ENCODE data around the gene ZNF677. TPM values are rescaled to one million over a fixed set of nuclear protein-coding genes. Genes with fewer than 3 reads are reported as not detected.
"Not testable (repeated sequence)": the region's sequence is repeated elsewhere in the genome, so short reads cannot be mapped to it uniquely, and the experiment has no call there.

Gene ZNF677
- total RNA-seq (2021), result 5.4 and 6.1 TPM in 2 replicates
- Bru-seq, nascent RNA, result percentile 46 among the genes with signal in this experiment
- percentile 47 among the genes with signal in this experiment for BruChase-seq, experiment 1, labeled RNA remaining after a 2-hour chase
- percentile 52 among the genes with signal in this experiment for BruChase-seq, experiment 2, labeled RNA remaining after a 6-hour chase
- long read RNA-seq, partial matches to known transcripts, result 1 of 7 reads
- long read RNA-seq, other reads (novel, unspliced or antisense), result 1 of 7 reads

- POLR2A ChIA-PET (ENCODE audit: low non-redundant PET), result no interaction called here
- H3K4me3 ChIP-seq (ENCODE audit: low read depth, low read length, poor library complexity, severe bottlenecking), result peak within 1 kb of the TSS; percentile 52
- H3K27ac ChIP-seq (ENCODE audit: low read depth, low read length, poor library complexity, severe bottlenecking), result no peak within 1 kb of the TSS
- intact Hi-C loops (cut with micrococcal nuclease; ENCODE audit: unreplicated experiment), result no loop called here
- DNase-seq (ENCODE audit: low spot score), result peak; percentile 67
- TF ChIP-seq, protein P1, sequence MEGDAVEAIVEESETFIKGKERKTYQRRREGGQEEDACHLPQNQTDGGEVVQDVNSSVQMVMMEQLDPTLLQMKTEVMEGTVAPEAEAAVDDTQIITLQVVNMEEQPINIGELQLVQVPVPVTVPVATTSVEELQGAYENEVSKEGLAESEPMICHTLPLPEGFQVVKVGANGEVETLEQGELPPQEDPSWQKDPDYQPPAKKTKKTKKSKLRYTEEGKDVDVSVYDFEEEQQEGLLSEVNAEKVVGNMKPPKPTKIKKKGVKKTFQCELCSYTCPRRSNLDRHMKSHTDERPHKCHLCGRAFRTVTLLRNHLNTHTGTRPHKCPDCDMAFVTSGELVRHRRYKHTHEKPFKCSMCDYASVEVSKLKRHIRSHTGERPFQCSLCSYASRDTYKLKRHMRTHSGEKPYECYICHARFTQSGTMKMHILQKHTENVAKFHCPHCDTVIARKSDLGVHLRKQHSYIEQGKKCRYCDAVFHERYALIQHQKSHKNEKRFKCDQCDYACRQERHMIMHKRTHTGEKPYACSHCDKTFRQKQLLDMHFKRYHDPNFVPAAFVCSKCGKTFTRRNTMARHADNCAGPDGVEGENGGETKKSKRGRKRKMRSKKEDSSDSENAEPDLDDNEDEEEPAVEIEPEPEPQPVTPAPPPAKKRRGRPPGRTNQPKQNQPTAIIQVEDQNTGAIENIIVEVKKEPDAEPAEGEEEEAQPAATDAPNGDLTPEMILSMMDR (conservative IDR thresholded peaks at IDR 0.05; ENCODE audit: low read depth, low read length), result no peak
- no peak for TF ChIP-seq EZH2 (IDR thresholded peaks at IDR 0.05; ENCODE audit: borderline replicate concordance, low read depth, low read length, poor library complexity, severe bottlenecking)
- H3K27me3 ChIP-seq (replicated peaks; ENCODE audit: insufficient read depth, low read depth, low read length, poor library complexity), result no peaks in the 10 kb centered on the region
- H3K4me1 ChIP-seq (ENCODE audit: insufficient read depth, low read length, poor library complexity, severe bottlenecking), result no peaks in the 10 kb centered on the region
- H3K9me3 ChIP-seq (ENCODE audit: low read depth, low read length, poor library complexity, severe bottlenecking), result peaks cover 21% of the 10 kb centered on the region
- no peaks in the 10 kb centered on the region for H3K36me3 ChIP-seq (ENCODE audit: insufficient read depth, low read length, poor library complexity, severe bottlenecking)
- TSS peak; percentile 58 for BruUV-seq (replicated peaks)
- CTCF ChIA-PET, result no interaction called here
Observed at GRCh38 chr19:53254411-53255341, at the start of gene ZNF677. ZNF677 (minus strand) TSS chr19:53254873; CDS start chr19:53251550, 3,323 bp downstream.

- POLR2A ChIA-PET (ENCODE audit: low non-redundant PET); BruUV-seq (replicated peaks); intact Hi-C loops (cut with micrococcal nuclease; ENCODE audit: unreplicated experiment); DNase-seq (ENCODE audit: low spot score); H3K4me1 ChIP-seq (ENCODE audit: insufficient read depth, low read length, poor library complexity, severe bottlenecking); H3K27ac ChIP-seq (ENCODE audit: low read depth, low read length, poor library complexity, severe bottlenecking); CTCF ChIA-PET; H3K27me3 ChIP-seq (replicated peaks; ENCODE audit: insufficient read depth, low read depth, low read length, poor library complexity); H3K9me3 ChIP-seq (ENCODE audit: low read depth, low read length, poor library complexity, severe bottlenecking); H3K36me3 ChIP-seq (ENCODE audit: insufficient read depth, low read length, poor library complexity, severe bottlenecking); H3K4me3 ChIP-seq (ENCODE audit: low read depth, low read length, poor library complexity, severe bottlenecking): not testable (repeated sequence)
Observed at GRCh38 chr19:53301341-53301740, 46.7 kb upstream of the ZNF677 start.

DNA sequence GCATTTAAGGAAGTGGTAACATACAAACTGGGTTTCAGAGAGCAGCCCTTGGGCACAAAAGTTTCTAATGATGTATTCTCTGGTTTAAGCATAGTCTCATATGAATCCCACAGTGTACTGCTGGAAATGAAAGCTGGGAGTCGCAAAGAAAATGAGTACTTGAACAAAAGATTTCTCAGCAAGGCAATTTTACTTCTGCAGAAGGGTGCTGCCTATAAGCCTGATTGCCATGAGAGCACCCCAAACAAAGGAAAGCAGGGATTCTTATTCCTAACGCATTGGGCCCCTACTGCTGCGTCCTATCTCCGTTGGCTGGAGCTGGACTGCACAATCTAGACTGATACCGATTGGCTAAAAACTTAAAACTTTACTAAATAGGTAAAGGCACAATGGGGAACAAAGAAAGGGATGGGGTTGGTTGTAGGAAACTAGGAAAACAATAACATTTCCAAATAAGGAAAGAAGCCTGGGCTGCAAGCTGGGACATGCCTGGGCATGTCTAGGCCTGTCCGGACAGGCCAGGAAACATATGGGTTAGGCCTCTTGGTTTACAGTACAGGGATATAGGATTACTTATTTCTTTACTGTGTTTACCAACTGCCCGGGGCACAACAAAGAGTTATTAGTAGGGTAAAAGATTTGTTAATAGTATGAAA is 40.2 kb upstream of the ZNF677 start:
- peaks cover 22% of the 10 kb centered on the region for H3K9me3 ChIP-seq (ENCODE audit: low read depth, low read length, poor library complexity, severe bottlenecking)
- H3K27ac ChIP-seq (ENCODE audit: low read depth, low read length, poor library complexity, severe bottlenecking), result no peak overlapping the region
- H3K4me1 ChIP-seq (ENCODE audit: insufficient read depth, low read length, poor library complexity, severe bottlenecking), result no peaks in the 10 kb centered on the region
- CTCF ChIA-PET, result no interaction called here
- POLR2A ChIA-PET (ENCODE audit: low non-redundant PET), result no interaction called here
- H3K4me3 ChIP-seq (ENCODE audit: low read depth, low read length, poor library complexity, severe bottlenecking), result no peak overlapping the region
- intact Hi-C loops (cut with micrococcal nuclease; ENCODE audit: unreplicated experiment), result no loop called here
- TF ChIP-seq, protein P1 (conservative IDR thresholded peaks at IDR 0.05; ENCODE audit: low read depth, low read length), result no peak
- no peak for TF ChIP-seq EZH2 (IDR thresholded peaks at IDR 0.05; ENCODE audit: borderline replicate concordance, low read depth, low read length, poor library complexity, severe bottlenecking)
- H3K27me3 ChIP-seq (replicated peaks; ENCODE audit: insufficient read depth, low read depth, low read length, poor library complexity), result no peaks in the 10 kb centered on the region
- H3K36me3 ChIP-seq (ENCODE audit: insufficient read depth, low read length, poor library complexity, severe bottlenecking), result no peaks in the 10 kb centered on the region
- no peak for DNase-seq (ENCODE audit: low spot score)
- BruUV-seq (replicated peaks), result no TSS peak

All from A673 (cell line).